ENCODE measurements around the gene CNOT8.
"Not testable (repeated sequence)": the region's sequence is repeated elsewhere in the genome, so short reads cannot be mapped to it uniquely, and the experiment has no call there.

CNOT8 gene

DNA sequence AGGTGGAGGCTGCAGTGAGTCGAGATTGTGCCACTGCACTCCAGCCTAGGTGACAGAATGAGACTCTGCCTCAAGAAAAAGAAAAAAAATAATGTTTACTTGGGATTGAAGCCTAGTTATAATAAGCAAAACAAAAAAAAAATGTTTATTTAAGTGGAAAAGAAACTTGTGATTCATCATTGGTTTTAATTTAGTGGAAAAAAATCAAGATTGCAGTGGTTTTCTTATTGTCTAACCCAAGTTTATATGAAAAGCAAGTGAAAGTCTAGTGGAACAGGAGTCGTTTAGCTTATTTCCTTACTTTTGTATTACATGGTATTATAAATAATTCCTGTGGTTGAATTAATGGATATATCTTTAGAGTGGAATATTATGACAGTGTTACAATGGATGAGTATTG is 8.4 kb downstream of the CNOT8 start:
- no peak for DNase-seq

DNA sequence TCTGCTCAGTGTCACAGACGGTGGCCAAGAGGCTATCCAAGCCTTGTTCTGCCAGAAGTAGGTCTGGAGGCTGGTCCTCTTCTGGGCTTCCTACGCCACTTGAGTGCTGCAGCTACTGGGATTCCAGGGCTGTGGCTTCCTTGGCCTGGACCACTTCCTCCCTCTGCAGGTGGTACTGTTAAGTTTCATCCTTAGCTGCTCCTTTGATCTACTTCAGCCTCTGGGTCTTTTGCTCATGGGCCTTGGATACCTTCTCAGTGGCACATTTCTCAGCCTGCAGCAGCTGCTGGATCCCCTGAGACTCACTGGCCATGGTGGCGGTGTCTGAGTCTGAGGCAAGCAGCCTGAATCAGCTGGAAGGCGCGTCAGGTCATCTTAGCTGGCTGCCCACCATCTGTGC is 10.3 kb downstream of the CNOT8 start:
- DNase-seq, result no peak

DNA sequence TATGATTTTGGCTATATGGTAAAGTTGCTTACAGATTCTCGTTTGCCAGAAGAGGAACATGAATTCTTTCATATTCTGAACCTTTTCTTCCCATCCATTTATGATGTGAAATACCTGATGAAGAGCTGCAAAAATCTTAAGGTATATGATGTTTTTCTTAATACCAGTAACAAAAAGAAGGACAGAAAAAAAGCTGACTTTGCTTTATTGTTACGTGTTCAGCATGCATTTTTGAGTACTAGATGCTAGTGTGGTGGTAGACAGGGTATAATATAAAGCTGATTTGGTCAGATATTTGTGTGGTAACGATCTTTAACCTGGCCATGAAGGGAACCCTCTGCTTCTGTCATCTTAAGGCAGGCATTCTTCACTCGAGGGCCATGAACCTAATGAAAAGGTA is 13.3 kb downstream of the CNOT8 start:
- DNase-seq, result no peak

DNA sequence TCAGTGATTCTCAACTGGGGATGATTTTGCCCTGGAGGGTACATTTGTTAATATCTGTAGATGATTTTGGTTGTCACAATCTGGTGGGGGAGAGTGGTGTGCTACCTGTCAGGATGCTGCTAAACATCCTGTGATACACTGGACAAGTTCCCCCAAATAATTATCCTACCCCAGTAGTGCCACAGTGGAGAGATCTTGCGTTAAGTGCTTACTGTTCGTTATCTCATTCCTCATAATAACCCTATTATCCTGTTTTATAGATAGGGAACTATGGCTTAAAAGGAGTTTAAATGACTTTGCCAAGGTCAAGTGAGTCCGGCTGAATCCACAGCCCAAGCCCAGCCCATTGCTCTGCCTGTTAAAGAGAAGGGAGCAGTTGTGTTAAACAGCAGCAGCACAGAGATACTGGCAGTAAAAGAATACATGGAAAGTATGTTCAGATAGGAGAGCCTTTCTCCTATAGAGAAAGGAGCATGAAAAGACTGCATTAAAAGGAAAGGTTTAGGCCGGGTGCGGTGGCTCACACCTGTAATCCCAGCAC is 15.4 kb downstream of the CNOT8 start:
- no peak for DNase-seq

DNA sequence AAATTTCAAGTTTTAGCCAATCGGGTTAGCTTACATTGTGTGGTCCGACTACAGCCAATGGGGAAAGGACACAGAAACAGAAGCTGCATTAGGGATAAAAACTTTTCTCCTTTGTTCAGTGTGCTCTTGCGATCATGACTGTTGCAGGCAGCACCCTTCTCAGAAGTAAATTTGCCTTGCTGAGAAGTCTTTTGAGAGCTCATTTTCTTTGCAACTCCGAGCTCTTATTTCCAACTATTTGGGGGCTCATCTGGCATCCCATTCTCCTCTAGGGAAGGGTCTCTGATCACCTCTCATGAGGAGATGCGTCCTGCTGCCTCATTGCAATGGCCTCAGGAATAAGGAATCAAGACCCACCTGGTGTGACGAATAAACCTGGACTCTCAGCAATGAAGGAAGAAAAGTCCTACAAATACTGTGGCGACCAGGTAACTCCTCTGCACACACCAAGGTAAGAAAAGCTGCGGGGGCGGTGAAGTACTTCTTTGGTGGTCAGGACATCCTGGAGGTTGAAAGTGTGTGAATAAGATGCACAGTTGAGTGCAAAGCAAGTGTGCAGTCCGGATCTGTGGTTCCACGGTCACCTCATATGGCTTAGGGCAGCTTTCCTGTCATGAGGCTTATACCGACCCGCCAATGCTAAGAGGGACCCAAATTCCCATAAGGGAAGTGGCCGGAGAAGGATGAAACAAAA is 20.4 kb downstream of the CNOT8 start:
- DNase-seq, result no peak

DNA sequence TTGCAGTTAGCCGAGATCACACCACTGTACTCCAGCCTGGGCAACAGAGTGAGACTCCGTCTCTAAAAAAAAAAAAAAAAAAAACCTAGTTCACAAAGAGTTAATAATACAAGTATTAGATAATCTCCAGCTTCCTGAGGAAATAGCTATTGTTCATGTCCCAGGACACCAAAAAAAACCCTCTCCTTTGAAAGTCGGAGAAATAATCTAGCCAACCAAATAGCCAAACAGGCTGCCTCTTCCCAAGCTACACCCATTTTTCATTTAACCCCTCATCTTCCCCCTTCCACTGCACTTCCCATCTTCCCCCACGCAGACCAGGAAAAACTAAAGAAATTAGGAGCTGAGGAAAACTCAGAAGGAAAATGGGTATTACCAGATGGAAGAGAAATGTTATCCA is 23.6 kb downstream of the CNOT8 start:
- DNase-seq, result no peak

DNA sequence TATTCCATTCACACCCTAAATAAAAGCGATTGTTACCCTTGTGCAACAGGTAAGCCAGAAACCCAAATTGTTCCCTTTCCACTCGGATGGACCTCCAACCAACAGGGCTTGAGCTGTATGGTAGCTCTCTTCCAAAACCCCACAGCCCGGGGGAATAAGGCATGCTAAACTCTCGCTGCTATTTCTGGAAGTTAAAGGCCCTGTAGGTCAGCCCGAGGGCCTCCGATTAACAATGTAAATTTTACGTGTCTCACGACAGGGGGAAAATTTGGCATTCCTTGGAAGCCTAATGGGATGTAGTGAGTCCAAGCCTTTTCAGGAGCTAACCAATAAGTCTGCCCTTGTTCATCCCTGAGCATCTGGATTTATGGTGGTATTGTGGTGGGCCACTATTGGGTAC is 26.0 kb downstream of the CNOT8 start:
- no peak for DNase-seq

DNA sequence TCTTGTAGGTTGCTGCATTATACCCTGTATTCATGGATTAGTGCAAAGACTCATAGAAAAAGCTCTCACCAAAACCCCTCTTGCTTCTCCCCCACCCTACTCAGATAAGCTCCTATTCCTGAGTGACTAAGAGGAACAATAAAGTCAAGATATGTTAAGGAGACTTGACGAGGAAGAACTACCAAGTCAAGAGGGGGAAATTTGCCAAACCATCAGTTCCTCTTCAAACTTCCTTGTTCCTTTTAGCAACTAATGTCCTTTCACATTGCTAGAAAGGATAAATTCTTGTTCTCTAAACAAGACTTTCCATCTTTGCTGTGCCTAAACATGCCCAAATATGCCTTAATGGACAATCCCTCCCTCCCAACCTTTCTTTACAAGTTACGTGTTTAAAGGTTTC is 27.0 kb downstream of the CNOT8 start:
- DNase-seq, result no peak

DNA sequence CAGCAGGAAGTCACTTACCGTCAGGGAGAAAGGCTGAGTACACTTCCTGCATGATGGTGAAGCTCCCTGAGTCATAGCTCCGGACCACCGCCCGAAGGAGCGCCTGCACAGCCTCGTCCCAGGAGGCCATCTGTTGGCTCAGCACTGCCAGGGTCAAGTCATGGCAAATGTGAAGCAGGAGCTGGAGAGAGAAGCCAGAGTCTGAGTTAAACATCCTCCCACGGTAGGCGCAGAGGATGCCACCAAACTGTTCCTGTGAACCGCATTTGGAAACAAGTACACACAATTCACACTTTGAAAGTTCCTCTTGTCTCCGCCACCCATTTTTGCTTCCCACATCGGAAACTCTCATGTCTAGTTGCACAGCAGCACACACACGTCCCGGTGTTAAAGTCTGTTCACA is 33.9 kb downstream of the CNOT8 start:
- DNase-seq, result no peak

DNA sequence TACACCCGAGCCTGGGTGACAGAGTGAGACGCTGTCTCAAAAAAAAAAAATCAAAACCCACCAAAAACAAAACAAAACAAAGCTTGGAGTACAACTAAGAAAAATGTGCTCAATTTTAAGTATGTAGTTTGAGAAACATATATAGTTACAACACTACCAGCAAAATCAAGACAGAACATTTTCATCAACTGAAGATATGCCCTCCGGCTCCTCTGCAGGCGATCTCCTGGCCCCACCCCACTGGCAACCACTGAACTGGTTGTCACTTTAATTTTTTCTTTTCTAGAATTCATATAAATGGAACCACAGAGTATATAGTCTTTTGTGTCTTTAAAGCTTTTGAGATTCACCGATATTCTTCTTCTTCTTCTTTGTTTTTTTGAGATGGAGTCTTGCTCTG is 35.0 kb downstream of the CNOT8 start:
- no peak for DNase-seq

DNA sequence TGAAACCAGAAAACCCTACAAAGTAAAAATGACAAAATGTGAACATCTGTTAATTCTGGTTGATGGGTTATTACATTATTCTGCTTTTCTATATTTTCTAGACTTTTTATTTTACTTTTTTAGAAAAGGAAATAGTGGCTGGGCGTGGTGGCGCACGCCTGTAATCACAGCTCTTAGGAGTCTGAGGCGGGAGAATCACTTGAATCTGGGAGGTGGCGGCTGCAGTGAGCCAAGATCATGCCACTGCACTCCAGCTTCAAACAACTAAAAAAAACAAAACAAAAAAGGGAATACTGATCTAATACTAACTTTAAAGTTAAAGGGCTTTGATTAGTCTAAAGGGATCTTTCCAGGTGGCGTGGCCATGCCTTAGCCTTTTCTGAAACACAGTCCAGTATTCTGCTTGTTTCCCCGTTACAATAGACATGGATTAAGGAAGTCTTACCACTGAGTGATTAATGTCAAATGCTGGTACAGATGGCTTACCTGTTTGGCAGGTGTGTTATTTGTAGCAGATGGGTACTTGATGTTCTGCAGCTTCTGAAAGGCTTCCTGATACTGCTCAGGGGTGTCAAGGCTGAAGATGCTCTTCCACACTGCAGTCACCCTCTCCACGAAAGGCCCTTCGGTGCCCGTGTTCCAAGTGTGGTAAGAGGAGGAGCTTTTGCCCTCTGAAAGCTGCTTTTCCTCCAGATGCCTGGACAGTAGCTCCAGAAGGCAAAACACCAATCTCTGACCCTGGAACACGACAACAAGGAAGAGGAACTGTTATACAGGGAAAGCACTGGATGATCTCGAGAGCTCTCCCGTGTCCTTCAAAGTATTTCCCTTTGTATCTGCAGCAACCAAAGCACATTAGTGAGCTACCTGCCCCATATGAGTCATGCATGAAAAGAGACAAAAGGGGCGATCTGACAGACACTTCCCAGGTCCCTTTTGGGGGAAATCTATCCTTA is 37.5 kb downstream of the CNOT8 start:
- DNase-seq, result no peak

DNA sequence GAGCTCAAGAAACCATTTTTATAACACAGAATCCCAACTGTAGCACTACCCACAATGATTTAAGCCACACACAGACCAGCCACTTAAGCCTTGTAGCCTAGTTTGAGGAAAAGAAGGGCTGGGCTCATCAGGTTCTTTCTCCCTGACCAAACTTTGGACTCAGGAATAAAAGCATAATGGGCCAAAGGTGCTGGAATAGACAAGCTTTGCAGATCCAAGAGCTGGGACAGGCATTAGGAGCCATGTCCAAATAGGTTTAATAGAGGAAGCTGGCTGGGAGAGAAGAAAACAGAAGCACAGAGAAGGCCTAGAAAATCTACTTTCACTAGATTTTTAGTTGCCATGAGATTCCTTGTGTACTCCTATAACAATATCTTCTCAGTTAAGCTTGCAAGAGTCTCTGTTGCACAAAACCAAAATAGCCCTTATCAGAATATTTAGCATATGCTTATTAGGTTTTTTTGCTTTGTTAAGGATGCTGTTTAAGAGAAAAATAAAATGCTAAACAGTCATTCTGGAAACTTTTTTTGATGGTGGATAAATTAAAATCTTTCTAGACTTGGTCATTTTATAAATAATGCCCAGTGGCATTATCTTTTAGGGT is 38.2 kb downstream of the CNOT8 start:
- no peak for DNase-seq

DNA sequence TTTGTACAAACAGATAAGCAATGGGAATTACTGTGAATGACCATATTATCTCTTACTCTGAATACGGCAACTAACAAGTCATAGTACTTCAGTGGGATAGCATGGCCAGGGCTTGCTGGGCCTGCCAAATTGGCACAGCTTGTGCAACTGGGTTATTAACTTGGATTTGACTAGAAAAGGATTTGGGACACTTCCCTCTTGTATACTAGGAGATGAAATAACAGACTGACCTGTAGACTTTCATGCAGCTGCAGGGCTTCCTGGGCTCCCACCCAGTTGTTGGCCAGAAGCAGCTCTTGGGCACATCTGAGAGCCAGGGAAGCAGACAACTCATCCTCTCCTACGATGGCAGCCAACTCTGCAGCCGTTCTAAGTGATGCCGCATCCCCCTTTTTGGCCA is 39.8 kb downstream of the CNOT8 start:
- DNase-seq, result no peak

DNA sequence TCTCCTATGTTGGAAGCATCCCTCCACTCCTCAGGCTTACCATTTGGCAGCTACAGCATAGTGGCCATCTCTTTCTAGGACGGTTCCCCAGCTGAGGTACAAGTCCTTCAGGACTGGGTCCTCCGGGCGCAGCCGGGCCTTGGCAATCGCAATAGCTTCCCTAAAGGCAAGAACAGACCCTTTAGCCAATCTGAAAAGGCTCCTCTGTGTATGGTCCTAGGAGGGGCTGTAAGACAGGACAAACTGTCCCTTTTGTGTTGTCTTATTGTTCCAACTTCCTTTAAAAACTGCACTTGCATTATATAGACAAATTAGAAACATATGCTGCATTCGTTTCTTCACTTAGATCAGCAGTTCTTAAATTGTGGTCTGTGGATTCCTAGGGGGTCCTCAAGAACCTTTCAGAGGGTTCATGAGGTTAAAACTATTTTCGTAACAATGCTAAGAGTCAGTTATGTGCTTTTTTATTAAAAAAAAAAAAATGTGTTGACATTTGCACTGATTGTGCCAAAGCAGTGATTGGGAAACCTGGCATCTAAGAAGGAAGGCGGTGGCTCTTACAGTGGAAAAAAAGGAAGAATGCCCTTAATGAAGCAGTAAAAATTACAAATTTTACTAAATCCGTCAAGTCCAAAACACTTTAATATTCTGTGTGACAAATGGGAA is 40.9 kb downstream of the CNOT8 start:
- DNase-seq, result no peak

DNA sequence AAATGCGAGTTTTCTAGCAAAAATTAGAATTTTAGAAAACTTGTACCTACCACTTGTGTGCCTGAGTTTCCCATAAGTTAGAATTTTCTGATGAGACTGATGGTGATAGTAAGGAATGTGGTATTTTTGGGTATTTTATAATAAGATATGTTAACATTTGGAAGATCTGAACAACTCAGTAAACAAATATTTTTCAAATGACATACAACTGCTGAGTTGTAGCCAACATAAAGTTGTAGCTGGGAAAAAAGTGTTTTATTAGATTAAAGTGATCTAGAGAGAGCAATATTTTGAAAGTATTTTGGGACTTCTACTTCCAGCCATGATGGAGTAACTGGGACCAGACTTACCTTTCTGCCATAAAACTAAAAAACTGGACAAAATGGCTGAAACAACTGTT is 41.6 kb downstream of the CNOT8 start:
- no peak for DNase-seq

DNA sequence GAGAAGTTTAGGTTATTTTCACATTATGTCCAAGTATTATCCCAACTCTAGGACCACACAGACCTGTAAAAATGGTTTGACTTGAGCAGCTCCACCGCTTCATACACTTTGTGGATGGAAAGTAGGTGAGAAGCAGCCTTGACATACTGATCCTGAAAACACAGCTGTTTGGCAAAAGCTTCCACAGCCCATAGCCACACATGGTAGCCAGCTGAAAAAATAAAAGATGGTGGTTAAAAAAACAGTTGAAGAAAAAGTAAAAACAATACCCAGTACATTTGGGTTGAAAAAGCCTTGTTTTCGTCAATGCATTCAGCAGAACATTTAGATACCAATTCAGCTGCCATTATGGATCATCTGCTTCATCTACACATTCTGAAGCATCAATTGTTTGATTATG is 42.8 kb downstream of the CNOT8 start:
- no peak for DNase-seq

DNA sequence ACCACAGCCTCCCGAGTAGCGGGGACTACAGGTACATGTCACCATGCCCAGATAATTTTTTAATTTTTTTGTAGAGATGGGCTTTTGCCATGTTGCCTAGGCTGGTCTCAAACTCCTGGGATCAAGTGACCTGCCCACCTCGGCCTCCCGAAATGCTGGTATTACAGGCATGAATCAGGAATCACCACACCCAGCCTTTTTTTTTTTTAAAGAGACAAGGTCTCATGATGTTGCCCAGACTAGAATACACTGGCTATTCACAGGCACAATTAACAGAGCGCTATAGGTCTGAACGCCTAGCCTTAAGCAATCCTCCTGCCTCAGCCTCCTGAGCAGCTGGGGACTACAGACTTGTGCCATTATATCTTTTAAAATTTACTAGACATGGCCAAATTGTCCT is 43.5 kb downstream of the CNOT8 start:
- no peak for DNase-seq

DNA sequence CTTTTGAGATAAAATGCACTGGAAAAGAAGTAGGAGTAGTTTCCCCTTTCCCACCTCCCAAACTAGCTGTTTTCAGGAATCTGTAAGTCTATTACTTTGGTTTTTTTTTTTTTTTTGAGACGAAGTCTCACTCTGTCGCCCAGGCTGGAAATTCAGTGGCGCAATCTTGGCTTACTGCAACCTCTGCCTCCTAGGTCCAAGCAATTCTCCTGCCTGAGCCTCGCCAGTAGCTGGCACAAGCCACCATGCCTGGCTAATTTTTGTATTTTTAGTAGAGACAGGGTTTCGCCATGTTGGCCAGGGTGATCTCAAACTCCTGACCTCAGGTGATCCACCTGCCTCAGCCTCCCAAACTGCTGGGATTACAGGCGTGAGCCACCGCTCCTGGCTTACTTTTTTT is 47.2 kb downstream of the CNOT8 start:
- not testable (repeated sequence) for DNase-seq

DNA sequence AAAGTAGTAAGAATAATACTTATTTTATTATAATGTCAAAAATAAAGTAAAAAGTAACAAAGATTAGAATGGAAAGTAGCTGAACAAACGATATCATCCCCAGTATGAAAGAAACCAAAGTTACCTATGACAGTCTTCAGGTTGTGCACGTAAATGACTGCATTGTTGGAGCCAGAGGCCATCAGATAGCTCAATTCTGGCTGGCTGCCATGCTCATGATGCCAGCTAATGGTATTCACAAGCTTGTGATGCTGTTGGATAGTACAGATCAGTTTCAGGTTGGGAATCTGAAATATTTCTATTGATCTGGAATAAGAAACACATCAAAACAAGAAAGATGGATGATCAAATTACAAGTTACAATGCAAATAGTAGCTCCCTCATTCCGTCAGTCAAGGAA is 58.4 kb downstream of the CNOT8 start:
- no peak for DNase-seq

DNA sequence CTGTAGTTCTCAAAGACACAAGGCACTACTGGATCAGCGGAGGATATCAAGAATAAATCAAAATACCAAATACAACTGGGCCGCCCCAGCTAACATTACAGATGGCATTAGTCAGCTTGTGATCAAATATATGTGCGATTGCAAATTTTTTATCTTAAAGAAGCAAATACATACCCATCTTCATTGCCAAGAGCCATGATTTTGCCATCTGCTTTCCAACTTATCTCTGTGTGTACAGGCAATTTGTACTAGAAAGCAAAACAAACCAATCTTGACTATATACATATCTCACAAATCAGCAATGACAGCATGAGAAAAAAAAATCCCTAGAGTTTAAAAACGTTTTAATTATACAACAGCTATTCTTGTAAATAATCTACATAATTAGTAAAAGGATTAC is 59.3 kb downstream of the CNOT8 start:
- no peak for DNase-seq

DNA sequence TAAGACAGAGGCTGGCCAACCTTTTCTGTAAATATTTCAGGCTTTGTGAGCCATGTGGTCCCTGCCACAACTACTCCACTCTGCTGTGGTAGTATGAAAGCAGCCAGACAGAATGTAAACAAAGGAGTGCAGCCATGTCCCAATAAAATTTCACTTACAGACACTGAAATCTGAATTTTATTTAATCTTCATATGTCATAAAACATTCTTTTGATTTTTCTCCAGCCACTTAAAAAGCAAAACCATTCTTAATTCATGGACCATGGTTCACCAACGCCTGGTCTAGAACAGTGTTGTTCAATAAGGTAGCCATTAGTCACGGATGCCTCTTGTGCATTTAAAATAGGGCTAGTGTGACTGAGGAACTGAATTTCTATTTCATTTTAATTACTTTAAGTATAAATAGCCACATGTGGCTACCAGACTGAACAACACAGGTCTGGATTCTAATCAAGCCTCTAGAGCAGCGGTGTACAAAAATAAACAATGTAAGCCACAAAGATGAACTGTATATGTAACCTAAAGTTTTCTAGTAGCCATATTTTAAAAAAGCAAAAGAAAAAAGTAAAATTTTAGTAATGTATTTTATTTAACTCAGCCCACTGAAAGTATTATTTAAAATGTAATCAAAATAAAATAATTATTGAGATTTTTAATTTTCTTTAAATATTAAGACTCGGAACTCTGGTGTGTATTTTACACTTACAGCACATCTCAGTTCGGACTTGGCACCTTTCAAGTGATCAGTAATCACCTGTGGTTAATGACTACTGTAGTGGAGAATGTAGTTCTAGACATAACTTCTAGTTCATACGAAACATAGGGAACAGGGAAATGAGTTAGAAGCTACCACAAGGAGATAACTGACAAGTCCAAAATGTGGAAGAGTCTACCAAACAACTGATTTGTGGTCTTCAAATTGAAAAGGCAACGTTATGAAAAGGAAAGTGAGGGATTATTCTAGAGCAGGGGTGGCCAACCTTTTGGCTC is 65.3 kb downstream of the CNOT8 start:
- no peak for DNase-seq
